HL-60/S4 treated with phorbol 12-myristate 13-acetate at 8.2 ng/mL for 4 days and 3 days (cell line): Measurements from ENCODE around the gene SNAPIN.

Source experiments
- in situ Hi-C: fragments of 300-500 bp; cut with MboI; formaldehyde crosslinking; loops from 2 replicates; pipeline ENCODE4 v1.15.0; 2022; ENCODE audit warnings: low sequenced_read_pairs

SNAPIN gene

DNA sequence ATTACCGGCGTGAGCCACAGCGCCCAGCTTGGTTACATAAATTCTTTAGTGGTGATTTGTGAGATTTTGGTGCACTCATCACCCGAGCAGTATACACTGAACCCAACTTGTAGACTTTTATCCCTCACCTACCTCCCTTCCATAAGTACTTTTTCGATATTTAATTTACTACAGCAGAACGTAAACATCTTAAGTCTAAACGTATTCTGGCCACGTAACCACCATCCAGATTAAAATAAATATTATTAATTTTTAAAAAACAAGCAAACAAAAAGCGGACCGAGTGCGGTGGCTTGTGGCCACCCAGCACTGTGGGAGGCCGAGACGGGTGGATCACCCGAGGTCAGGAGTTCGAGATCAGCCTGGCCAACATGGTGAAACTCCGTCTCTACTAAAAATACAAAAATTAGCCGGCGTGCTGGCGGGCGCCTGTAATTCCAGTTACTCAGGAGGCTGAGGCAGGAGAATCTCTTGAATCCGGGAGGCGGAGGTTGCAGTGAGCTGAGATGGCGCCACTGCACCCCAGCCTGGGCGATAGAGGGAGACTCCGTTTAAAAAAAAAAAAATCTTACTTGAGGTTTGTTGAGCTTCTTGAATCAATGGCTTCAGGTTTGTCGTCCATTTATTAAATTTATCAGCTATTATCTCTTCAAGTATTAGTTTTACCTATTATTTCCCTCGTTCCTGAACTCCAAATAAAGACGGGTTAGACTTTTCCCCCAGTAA is 13.3 kb downstream of the SNAPIN start:
- in situ Hi-C loops = loop anchor here (25.0 kb wide), 1 partner anchor 316 kb away; the partner anchor contains the start of genes JTB, RAB13 and RPS27

DNA sequence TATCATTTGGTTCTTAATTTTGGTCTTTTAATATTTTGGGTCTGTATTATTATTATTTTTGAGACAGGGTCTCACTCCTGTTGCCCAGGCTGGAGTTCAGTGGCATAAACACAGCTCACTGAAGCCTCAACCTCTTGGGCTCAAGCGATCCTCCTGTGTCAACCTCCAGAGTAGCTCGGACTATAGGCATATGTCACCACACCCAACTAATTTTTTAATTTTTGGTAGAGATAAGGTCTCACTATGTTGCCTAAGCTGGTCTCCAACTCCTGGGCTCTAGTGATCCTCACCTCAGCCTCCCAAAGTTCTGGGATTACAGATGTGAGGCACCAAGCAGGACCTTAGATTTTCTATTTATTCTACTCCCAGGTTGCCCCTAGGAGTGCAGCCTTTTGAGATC is 15.0 kb downstream of the SNAPIN start:
- in situ Hi-C loops = loop anchor here (25.0 kb wide), 1 partner anchor 314 kb away; the partner anchor contains the start of genes JTB, RAB13 and RPS27

DNA sequence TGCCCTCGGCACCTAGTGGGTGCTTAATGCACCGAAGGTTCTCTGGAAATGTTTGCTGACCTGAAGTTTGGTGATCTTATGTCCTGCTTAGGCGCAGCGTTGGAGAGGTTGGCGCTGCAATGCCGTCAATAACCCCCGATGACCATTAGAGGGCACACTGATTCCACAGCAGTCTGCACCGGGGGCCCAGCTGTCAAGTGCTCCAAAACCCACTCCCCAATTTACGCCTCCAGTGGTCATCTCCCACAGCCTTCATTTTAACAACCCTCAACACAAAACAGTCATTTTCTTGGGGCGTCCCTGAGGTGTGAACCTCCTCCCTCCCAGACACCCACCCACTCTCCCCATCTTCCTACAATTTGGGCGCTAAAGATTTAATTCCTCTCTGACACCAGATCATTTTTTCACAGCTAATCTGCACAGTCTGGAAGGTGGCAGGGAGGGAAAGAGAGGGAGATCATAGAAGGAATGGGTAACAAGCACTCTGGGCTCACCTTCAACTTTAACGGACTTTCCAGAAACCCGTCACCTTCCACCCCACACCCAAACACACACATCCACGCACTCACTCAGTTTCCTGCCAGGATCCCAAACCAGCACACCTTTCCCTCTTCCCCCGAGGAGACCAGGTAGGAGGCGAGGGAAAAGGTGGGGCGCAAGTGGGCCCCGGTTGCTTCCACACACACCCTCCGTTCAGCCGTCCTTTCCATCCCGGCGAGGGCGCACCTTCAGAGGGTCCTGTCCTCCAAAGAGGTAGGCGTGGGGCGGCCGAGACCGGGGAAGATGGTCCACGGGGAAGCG is 19.4 kb downstream of the SNAPIN start:
- in situ Hi-C loops = no loop called here

DNA sequence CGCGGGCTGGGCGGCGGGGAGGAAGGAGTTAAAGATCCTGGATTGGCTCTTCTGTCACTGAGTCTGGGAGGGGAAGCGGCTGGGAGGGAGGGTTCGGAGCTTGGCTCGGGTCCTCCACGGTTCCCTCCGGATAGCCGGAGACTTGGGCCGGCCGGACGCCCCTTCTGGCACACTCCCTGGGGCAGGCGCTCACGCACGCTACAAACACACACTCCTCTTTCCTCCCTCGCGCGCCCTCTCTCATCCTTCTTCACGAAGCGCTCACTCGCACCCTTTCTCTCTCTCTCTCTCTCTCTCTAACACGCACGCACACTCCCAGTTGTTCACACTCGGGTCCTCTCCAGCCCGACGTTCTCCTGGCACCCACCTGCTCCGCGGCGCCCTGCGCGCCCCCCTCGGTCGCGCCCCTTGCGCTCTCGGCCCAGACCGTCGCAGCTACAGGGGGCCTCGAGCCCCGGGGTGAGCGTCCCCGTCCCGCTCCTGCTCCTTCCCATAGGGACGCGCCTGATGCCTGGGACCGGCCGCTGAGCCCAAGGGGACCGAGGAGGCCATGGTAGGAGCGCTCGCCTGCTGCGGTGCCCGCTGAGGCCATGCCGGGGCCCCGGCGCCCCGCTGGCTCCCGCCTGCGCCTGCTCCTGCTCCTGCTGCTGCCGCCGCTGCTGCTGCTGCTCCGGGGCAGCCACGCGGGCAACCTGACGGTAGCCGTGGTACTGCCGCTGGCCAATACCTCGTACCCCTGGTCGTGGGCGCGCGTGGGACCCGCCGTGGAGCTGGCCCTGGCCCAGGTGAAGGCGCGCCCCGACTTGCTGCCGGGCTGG is 20.2 kb downstream of the SNAPIN start, which contains the start of gene NPR1:
TSS of gene NPR1 (plus strand) at position 170 of the 818 bp plus-strand sequence. CDS start at position 591, 421 bp downstream.
- in situ Hi-C loops = no loop called here

DNA sequence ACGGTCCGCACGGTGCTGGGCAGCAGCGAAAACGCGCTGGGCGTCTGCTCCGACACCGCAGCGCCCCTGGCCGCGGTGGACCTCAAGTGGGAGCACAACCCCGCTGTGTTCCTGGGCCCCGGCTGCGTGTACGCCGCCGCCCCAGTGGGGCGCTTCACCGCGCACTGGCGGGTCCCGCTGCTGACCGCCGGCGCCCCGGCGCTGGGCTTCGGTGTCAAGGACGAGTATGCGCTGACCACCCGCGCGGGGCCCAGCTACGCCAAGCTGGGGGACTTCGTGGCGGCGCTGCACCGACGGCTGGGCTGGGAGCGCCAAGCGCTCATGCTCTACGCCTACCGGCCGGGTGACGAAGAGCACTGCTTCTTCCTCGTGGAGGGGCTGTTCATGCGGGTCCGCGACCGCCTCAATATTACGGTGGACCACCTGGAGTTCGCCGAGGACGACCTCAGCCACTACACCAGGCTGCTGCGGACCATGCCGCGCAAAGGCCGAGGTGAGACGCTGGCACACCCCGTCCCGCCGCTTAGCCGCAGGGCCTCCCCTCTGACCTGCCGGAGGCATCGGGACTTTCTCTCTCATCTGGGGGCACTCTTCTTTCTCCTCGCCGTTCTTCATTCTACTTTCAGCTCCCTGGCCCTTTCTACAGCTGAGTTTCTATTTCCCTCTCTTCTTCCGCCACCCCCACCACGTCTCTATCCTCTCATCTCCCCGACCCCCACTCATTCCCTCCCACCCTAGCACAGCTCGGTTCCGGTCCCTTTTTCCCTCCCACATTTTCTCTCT is 21.0 kb downstream of the SNAPIN start:
- in situ Hi-C loops = no loop called here

DNA sequence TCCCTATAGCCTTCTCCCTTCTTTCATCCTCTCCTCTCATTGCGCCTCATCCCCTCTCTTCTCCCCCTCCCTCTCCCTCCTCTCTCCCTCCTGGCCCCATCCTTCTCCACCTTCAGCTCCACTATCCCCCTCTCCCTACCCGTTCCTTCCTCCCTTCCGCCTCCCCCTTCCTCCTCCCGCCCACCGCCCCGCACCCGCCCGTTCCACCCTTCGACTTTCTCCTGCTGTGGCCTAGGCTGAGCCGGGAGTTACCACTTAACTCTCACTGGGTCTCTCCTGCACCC is 21.6 kb downstream of the SNAPIN start:
- in situ Hi-C loops = no loop called here

DNA sequence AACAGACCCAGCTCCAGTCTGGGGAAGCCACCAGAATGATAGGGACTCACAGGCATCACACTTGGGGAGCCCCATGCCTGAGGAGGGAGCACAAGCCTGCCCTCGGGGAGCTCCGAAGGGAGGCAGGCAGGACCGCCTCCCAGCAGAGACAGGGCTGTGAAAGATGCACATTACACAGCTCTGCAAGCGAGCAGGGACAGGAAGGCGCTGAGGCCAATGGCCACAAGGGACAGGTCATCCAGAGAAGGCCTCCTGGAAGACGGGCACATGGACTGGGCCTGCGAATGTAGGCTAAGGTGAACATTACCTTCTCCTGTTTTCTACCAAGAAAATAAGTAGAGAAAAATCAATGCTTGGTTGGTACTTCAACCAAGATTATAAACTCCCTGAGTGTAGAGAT is 24.2 kb downstream of the SNAPIN start:
- in situ Hi-C loops = no loop called here

DNA sequence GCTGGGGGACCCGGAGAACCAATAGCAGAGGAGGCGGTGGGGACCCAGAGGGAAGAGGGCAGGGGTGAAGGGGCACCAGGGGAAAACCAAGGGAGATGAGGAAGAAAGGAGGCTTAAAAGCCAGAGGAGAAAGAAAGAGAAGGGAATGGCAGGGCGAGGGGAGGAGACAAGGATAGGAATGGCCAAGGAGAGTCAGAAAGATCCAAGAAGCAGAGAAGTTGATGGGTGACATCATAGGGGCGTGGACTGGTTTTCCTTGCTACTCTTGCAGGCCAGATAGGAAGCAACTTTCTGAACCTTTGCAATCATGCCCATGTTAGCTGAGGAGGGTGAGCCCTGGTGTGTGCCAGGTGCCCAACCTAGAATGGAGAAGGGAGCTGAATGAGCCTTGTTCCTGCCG is 25.4 kb downstream of the SNAPIN start:
- in situ Hi-C loops = no loop called here

DNA sequence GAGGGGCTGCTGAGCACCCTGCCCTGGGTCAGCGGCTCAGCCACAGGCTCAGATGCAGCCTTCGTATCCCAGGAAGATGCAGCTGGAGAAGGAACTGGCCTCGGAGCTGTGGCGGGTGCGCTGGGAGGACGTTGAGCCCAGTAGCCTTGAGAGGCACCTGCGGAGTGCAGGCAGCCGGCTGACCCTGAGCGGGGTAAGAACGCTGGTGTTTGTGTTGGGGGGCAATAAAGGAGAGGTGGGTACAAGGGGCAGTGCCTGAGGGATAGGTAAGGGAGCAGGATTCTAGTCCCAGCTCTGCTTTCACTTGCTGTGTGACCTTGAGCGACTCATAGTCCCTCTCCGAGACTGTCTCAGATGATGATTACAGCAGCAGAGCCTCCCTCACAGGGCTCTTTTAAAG is 26.4 kb downstream of the SNAPIN start:
- in situ Hi-C loops = no loop called here

DNA sequence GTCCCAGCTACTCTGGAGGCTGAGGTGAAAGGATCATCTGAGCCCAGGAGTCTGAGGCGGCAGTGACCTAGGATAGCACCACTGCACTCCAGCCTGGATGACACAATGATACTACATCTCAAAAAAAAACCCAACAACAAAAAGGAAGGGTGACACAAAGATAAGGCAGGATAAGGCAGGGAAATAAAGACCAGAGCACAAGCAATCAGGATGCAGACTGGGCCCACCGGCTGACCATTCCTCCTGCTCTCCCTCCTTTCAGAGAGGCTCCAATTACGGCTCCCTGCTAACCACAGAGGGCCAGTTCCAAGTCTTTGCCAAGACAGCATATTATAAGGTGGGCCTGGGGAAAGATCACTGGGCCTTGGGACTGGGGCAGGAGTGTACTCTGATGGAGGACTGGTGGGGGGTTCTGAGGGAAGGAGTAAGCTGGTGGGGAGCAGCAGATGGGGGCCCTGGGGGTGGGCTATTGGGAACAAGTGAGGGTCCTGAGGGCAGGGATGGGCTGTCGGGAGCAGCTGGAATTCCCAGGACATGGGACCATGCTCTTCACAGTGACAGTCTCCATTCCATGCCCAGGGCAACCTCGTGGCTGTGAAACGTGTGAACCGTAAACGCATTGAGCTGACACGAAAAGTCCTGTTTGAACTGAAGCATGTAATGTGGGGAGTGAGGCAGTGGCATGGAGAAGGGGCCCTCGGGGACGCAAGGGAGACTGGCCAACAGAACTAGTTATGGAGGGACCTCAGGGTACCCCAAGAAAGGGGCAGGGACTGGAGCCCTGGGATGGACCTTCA is 27.2 kb downstream of the SNAPIN start:
- in situ Hi-C loops = no loop called here

DNA sequence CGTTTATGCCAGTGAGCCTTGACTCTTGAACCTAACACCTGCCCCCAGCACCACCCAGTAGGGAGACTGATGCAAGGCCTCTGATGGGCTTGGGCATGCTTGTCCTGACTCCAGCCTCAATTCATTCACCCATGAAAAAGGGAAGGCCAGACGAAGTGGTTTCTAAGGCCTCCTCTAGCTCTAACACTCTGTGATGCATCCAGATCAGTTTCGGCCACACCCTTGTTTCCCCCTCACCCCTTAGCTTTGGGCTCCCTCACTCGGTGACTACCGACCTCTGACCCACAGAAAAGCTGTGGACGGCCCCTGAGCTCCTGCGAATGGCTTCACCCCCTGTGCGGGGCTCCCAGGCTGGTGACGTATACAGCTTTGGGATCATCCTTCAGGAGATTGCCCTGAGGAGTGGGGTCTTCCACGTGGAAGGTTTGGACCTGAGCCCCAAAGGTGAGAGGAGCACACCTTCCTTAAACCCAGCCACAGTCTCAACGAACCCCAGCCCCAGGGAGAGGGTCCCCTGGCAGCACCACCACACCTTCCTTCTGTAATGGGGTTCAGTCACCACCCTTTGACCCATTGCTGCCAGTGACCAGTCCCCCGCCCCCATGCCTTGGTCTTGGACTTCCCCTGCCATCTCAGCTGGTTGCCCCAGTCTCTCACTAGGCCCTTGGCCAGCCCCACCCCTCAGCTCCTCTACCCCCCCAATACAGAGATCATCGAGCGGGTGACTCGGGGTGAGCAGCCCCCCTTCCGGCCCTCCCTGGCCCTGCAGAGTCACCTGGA is 29.0 kb downstream of the SNAPIN start:
- in situ Hi-C loops = no loop called here

DNA sequence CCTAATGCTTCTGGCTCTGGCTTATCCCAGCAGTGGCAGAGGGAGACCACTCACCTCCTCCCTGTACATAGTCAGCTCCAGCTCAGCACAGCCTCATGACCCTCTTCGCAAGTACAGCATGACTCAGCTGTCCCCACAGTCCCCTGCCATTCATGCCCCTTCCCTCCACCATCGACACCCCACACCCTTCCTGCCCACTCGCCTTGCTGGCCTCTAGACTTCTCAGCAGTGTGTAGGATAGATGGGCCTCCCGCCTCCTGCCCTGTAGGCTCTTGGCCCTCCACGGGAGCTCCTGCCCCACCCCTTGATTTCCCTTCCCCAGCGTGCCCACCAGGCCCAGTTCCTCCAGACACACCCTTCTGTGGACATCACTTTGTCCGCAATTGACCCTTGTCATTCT is 29.8 kb downstream of the SNAPIN start:
- in situ Hi-C loops = no loop called here

DNA sequence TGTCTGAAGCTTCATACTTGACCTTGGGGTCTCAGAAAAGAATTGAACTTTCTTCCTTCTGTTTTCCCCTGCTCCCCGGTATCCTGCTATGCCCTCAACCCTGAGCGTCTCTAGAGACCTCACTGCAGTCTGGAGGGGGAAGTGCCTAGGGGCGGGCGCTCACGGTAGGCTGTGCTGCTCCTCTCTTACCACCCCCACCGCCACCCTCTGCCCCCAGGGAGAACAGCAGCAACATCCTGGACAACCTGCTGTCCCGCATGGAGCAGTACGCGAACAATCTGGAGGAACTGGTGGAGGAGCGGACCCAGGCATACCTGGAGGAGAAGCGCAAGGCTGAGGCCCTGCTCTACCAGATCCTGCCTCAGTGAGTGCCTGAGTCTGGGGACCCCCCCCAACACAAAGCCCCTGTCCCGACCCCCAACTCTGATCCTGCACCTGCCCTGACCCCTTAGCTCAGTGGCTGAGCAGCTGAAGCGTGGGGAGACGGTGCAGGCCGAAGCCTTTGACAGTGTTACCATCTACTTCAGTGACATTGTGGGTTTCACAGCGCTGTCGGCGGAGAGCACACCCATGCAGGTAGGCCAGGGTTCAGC is 30.3 kb downstream of the SNAPIN start:
- in situ Hi-C loops = no loop called here

DNA sequence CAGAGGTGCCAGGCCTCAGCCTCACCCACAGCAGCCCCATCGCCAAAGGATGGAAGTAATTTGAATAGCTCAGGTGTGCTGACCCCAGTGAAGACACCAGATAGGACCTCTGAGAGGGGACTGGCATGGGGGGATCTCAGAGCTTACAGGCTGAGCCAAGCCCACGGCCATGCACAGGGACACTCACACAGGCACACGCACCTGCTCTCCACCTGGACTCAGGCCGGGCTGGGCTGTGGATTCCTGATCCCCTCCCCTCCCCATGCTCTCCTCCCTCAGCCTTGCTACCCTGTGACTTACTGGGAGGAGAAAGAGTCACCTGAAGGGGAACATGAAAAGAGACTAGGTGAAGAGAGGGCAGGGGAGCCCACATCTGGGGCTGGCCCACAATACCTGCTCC is 35.0 kb downstream of the SNAPIN start:
- in situ Hi-C loops = no loop called here

DNA sequence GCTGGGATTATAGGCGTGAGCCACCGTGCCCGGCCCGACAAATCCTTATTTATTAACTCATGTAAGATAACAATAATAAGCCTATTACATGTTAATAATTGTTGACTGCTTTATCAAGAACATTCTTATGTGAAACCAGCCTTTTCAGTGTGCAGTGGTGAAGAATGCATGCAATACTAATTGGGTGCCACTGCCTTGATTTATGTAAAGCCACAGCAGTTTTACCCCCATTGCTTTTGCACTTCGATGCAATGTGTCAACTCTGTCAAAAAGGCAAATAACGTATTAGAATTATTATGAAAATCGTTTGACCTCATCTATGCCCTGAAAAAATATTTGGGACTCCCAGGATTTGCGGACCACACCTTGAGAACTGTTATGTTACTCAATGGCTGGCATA is 38.2 kb downstream of the SNAPIN start:
- in situ Hi-C loops = no loop called here

DNA sequence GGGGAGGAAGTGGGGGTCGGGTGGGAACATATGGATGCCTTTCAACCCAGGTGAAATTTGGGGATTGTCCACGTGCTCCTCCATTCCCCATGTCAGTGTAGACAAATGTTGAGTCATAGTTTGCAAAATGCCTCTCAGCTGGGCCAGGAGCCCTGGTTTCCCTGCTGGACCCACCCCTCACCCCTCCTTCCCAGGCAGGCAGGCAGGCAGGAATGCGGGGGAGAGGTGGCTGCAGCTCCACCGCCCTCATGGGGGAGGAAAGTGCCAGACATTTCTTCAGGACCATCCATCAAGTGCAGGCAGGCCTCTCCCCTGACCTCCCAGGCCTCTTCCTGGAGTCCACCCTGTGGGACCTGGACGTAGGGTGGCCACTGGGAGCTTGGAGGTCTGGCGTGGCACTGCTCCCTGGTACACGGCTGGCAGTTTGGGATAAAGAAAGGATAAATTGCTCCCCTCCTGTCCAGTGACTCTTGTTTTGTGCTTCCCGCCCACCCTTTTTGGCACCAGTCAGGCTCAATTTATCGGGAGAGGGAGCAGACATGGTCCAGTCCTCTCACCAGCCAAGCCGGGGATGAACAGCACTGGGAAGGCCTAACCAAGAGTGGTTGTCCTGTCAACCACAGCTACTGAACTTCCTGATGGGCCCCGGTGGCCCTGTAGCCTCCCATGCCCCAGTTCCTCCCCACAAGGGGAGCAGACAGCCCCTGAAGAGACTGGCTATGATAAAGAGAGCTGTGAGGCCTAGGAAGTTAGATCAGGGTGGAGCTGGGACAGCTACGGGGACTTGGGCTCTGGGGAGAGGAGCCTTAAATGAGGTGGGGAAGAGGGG is 38.9 kb downstream of the SNAPIN start:
- in situ Hi-C loops = no loop called here

DNA sequence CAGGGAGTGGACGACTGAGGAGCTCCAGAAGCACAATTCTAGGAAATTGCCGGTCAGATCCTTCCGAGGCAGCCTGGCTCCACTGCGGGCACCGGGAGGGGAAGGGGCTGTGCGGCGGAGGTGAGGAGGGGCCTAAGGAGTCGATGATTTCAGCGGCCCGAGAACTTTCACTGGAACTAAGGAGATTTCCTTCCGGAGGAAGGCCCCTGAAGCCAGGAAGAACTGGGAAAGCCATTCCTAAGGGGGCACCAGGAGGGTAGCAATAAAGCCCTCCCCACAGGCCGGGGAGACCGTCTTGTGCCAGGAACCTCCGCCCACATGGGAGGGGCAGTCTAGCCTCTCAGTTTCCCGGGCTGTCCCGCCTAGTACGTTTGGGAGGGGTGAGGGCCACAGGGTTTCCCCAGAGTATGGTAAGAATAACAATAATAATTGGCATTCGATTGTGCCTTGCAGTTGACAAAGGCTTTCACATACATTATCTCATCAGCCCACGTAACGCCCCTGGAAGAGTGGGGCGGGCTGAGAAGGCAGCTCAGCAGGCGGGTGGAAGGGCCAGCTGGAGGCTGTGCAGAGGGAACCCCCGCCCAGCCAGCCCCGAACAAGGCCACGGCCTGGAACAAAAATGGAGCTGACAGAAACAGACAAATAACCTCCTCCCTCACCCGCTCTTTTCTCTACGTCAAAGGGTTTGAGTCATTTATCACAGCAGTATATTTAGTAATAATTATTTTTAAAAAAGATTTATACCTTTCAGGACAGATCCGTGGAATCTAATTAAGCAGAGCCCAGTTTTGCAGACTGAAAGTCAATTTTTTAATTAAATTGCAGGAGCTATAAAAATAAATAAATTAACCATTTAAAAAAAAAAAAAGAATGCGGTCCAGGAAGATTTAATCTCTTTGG is 39.8 kb downstream of the SNAPIN start:
- in situ Hi-C loops = no loop called here
